GM19035 (cell line): ENCODE data around the gene CPZ.
"Not testable (repeated sequence)": the region's sequence is repeated elsewhere in the genome, so short reads cannot be mapped to it uniquely, and the experiment has no call there.

Source experiments
- ATAC-seq: cut with Tn5 transposase; IDR thresholded peaks from one replicate; pipeline ENCODE4 v1.9.1; 2021; ENCODE audit not compliant: unreplicated experiment

Gene CPZ

DNA sequence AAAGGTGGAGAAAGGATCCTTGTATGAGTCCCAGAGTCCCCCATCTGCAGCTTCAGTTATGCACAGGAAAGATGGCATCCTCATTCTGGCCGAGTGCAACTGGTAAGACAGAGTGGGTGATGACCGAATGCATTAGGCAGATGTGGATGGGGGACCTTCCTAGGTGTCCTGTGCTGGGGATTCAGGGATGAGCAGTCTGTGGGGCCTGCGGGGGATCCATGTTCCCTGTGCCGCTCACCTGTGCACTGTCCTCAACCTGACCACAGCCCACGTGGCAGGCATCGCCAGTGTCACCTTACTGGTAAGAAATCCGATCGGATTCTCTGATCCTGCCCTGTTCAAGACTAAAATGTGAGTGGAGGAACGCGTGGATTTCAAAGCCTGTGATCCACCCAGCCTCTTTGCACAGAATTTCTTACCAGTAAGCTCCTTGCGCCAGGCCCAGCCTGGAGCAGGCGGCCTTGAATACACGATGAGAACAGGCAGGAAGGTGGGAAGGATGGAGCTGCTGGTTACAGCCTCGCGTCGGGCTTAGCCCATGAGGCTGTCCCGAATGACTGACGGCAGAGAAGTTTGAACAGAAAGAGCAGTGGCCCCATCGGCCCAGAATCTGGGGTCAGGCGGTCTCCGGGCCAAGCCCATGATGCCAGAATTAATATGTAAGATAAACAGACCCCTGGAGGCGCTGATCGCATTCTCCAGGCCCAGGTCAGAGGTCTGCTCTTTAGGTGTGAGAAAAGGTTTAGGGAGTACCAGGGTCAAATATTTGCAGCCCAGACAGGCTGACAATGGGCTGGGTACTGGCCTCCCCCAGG is 56.5 kb downstream of the CPZ start:
- ATAC-seq: no peak

DNA sequence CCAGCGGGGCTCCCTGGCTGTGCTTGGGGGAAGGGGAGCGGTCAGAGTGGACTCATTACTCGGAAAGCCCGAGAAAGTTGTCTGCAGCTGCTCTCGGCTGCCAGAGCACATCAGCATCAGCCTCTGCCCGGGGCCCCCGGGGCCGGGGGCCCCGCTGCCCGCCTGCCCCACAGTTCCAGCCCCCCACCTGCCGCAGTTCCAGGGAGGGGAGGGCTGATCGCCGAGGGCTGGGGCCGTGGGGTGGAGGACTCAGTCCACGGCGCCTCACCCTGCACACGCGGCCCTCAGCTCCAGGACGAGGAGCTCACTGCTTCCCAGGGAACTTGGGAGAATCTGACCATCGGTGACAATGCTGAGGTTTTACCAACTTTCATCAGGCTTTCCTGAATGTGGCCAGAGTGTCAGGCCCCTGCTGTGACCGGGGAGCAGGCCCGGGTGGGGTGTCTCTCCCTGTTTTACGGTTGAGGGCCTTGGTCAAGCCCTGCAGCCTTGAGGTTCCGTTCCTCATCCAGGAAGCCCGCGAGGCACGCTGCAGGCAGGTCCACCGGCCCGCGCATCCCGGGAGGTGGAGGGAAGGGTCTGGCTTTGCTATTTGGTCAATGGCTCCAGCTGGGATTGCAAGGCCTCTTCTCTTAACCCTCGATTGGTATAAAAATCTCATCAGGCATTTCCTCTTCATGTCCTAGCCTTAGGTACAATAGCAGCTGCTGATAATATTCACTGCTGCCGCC is 57.2 kb downstream of the CPZ start:
- ATAC-seq: no peak

DNA sequence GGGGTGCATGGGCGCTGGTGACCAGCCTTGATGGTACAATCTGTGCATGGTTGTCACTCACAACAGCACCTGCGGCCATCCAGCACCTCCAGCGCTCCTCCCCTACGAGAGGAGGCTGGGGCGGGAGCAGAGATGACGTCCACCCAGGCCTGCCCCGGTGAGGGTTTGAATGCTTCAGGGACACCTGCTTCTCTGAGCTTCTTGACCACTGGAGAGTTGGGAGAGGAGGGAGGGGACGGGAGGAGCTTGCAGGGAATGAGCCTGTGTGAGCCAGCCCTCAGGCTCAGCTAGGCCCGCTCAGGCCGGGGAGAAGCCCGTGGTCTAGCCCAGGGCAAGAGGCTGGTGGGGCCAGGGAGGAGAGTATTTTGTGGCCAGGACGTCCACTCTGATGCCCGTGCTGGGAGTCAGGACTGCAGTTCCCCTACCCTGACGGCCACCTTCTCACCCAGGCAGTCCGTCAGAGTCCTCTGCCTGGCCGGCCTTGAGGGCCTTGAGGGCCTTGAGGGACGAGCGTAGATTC is 59.2 kb downstream of the CPZ start:
- no peak for ATAC-seq

DNA sequence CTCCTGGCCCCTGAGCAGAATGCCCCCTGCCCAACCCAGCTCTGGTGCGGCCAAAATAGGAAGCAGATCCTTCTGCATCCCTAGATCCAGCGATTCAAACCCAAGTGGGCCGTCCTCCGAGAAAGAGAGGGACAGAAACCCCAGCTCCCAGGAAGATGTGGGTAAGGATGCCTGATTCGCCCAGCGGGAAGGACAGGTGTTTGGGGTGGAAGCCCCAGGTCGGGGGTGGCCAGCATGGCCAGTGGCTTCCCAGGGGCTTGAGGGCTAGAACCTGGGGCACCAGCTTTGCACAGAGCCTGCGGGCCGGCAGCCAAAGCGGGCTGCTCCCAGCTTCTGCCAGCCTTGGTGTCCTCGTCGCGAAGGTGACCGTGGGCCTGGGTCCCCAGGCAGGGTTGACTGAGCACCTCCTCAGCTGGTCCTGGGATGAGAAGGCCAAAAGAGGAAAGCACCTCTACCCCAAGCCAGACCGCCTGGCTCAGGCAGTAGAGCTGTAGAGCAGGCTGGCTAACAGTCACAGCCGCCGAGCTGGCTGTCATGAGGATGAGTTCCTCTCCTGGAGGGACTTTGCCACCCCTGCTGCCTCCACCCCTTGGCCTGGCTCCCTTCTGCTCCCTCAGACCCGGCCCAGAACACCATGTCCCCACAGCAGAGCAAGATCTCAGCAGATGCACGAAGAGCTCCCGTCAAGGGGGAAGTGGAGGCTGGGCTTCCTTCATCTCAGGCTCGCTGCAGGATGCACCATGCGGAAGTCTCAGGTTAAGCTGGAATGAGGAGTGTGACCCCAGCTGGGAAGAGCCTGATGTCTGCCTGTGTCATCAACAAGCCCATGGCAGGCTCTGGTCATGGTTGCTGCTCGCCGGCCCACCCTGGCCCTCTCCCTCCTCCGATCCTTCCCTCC is 59.9 kb downstream of the CPZ start:
- ATAC-seq: no peak

DNA sequence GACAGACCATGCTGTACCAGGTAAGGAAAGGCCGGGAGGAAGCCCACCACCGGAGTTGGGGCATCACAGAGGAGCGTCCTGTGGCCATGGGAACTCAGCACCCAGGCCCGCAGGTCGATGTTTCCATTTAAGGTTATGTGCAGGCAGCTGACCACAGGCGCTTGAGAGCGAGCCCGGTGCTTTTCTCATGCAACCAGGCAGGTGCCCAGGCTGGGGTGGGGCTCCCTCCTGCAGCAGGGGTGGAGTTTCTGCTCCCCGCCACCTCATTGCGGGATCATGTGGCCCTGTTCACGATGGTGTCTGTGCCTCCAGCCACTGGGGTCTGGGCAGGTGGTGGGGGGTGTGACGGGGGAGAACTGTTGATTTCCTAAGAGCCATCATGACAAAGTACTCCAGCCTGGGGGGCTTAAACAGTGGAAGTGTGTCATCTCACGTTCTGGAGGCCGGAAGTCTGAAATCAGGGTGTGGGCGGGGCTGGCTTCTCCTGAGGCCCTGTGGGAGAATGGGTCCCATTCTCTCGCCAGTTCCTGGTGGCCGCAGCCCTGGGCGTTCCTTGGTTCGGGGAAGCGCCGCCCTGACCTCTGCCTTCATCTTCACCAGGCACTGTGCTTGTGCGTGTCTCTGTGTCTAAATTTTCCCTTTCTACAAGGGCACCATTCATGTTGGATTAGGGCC is 60.9 kb downstream of the CPZ start:
- no peak for ATAC-seq

DNA sequence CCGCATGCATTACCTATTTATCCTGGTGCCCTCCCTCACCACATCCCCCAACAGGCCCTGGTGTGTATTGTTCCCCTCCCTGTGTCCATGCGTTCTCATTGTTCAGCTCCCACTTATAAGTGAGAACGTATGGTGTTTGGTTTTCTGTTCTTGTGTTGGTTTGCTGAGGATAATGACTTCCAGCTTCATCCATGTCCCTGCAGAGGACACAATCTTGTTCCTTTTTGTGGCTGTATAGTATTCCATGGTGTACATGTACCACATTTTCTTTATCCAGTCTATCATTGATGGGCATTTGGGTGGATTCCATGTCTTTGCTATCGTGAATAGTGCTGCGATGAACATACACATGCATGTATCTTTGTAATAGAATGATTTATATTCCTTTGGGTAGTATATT is 61.6 kb downstream of the CPZ start:
- ATAC-seq: not testable (repeated sequence)

DNA sequence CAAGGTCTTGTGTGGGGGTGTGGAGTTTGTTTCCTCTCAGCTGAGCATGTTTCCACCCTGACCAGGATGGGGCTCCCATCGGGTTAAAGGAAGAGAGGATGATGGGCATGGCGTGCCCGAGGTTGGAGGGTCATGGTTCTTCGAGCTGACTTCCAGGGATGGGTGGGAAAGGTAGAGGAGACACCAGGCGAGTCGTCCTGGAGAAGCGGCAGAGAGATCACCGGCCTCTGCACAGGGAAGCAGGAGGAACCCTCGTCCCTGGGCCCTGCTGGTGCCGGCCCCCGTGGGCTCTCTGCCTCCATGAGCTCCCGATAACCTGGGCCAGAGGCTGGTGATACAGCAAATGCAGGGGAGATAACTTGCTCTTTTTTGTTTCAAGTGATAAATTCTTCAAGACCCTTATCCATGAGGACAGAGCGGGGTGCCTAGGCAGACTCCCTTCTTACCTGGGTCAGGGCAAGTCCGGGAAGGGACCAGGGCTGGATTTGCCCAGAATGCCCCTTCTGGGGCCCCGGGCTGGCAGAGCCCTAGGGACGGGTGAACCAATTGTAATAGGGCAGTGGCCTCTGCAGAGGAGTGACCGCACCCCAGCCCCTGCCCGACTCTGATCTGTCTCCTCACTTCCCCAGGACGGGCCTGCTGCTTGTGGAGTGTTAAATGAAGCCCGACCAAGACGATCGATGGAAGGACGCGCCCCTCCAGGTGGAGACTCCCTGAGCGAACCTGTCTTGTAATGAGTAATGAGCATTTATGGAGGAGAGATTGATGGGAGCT is 63.0 kb downstream of the CPZ start:
- ATAC-seq: no peak

DNA sequence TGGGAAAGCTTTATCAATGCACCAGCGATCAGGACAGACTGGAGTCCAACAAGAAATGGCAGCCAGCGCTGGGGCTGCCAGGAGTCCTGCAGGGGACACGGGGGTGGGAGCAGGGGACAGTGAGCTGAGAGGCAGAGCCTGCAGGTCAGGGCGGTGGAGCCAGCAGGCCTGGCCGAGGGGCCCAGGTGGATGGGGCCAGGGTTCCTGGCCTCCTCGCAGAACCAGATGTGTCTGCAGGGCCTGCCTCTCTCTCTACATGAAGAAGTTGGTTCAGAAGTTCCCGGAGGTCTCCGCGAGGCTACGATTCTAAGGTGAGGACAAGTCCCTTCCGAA is 63.6 kb downstream of the CPZ start:
- ATAC-seq: no peak

DNA sequence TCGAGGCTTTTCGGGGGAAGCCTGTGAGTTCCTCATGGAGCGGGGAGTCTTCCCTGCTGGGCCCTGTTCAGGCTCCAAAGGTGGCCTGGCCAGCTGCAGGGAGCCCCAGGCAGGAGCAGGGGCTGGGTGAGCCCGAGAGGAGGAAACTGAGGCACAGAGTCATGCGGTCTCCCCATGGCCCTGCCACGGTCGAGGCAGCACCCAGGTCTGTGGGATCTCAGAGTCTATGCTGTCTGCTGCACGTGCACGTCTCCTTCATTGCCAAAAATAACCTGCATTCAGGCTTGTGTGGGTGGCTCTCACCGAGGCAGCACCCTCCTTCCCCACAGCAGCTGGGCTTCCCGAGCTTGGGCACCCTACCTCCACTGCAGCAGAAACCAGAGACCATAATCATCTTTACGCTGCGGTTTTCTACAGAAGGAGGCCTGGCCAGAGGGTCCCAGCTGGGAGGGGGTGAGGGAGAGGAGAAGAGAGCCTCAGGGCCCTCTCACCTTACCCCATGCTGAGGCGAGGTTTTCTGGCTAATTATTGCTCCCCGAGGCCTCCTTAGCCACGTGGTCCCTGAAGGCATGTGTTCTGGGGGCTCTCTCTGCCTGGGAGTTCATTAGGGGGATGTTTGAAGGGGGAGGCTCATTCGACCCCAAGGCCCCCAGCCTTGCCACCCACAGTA is 64.3 kb downstream of the CPZ start:
- no peak for ATAC-seq

DNA sequence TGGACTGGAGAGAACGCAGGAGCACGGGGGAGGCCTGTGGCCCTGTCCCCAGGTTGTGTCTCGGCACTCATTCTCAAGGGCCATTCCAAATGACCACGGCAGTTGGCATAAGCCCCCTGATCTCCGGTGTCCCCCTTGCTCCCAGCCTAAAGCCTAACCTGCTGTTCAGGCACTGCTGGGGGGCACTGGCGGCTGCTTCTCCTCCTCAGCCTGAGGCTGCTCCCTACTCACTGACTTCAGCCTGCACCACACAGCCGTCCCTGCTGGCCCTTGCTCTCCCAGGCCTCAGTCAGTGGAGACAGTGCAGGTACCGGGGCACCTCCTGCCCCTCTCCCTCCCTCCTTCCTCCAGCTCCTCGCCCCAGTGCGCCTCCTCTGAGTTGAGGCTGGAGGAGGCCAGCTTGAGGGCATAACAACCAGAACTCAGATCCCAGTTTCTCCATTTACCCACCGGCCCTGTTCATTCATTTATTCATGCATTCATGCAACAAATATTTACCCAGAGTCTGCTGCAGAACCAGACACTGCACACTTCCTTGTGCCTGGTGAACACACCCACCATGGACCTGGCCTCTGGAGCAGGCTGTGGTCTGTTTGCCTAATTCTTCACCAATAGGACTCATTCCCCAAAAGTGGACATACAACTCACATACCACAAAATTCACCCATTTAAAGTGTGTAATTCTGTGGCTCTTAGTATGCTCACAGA is 65.0 kb downstream of the CPZ start:
- ATAC-seq: no peak

DNA sequence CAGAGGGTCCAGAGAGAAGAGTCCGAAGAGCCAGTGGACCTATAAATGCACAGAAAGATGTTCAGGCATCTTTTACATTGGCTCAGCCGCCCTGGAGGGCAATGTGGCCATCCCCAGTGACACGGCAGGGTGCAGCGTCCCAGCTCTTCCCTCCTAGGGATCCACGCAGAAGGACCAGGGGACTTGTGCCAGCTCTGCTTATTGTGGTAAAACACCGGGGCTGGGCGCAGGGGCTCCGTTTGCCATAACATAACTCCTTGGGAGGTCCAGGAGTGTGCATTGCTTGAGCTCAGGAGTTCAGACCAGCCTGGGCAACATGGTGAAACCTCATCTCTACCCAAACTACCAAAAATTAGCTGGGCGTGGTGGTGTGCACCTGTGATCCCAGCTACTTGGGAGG is 70.2 kb downstream of the CPZ start:
- no peak for ATAC-seq

DNA sequence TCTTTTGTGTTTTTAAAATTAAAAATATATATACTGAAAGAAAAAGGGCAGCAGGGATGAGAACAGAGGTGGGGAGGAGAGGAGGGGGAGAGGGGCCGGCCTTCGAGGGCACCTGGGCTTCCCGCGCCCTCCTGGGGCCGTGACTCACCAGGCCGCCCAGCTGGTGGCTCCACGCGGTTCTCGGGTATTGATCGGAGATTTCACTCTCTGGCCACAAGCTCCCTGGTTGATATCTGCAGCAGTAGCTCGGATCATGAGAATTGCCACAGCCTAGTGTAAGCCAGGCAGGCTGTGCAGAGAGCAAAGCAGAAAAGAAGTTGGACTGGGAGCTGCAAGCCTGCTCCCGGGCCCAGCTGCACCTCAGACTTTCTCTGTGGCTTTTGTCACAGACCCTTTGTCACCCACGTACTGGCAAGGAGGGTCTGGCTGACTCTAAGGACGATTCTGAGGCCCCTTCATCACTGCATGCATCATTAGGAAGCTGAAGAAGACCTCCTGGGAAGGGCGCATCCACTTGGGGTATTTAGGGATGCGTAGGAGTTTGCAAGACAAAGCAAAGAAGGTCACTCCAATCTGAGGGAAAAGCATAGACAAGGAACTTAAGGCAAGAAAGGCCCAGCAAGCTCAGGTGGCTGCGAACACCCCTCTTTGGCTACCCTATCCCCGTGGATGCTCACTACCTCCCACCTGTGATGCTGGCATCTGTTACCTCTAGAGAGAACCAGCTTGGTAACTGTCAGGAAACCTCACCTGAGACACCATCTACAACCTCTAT is 71.7 kb downstream of the CPZ start:
- no peak for ATAC-seq

DNA sequence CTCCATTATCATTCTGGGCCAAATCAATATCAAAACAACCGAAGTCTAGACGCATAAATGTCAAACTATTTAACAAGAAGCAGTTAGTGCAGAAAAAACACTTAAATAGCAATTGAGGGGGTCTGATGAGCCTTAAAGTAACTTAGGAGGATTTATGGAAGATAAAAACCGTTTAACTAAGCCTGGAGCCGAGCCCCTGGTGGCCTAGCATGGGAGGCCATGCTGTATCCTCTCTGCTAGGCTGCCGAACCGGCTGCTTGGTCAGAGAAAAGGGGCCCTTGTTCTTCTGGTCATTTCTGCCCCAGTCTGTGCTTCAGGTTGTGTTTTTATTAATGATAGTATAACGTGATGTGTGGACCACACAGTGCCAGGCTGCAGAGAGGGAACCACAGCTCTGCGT is 72.4 kb downstream of the CPZ start:
- no peak for ATAC-seq

DNA sequence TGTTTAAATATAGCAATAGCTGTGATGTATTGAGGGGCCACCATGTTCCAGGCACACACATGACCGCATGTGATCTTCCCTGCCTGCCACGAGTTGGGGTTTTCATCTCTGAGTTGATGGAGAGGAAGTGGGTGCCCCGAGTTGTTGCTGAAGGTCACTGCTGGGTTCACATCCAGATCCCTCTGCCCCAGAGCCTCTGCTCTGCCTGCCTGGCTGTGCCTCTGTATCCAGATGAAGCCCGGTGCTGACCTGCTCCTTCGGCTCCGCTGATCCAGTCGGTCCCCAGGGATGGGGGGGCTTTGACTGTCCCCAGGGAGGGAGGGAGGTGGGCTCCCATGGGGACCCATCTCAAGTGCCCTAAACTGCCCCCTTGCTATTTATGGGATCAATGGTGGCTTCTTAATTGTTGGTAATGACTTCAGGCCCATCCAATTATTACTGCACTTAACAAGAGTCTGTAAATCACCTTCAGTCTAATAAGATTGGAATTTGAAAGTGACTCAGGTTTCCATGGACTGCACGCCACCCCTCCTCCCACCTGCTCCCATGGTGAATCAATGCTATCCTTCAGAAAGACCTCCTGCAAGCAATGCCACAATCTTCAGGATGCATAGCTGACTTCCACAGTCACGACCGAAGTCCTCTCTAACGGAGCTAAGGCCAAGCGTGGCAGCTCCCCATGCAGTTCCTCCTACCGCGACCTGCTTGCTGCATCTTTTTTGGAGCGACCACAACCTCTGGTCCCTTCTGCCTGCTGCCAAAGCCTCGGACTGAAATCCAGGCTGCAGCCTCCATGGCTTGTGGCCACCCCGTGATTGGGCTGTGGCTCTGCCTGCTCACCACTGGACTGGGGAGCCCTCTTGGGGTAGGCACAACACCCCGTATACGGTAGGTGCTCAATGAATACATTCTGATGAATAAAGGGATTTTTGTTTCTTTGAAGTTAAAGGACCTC is 73.1 kb downstream of the CPZ start:
- ATAC-seq: no peak

DNA sequence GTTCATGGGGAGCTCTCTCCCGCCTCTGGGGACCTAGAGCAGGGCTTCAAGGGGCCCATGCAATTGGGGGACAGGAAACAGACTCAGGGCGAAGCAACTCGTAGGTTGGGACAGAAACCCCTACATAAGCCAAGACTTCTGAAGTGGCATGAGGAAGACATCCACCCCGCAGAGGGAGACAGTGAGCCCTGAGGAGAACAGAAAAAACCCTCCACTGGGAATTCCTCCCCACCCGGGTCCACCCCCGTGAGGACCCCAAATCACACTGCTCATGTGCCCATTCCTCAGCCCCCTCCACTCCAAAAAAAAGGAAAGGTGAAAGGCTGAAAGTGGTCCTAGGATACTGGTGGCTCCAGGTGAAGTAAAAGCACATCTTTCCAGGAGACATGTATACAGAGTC is 74.0 kb downstream of the CPZ start:
- no peak for ATAC-seq
